ENCODE measurements around the gene AHNAK2.

Gene AHNAK2

DNA sequence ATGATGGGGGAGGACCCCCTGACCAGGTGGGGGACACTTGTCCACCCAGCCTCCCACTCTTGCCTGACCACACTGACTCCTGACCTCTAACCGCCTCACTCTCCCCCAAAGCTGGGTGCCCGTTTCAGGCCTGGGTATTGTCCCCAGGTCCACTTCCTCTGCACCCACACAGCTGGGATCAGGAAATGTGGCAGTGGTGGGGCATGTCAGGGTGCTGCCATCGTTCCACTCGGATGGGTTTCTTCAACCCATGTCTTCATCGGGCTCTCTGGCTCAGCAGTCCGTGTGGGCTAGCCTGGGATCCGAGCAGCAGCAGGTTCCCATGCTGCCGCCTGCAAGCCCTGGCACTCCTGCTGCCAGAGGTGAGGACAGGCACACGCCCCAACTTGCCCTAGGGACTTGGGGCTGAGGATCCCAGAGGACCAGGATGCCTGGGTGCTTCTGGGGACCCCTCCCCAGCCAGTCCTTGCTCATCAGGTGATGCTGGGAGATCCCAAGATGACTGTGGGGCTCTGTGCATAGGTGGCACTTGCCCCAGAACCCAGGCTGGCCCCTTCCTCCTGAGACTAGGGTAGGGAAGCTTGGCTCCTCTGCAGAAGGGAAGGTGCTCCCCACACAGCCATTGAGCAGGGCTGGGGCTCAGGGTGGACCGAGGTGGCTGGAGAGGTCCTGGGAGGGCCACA, 4.5 kb upstream of the AHNAK2 start:
- H3K4me1 ChIP-seq (ENCODE audit: control insufficient read depth in 1 of 2, insufficient read depth in 2 of 2, low read length in 2 of 2), result peaks cover 0 to 26% of the 10 kb centered on the region in 2 donors
- H3K9me3 ChIP-seq (ENCODE audit: control insufficient read depth in 1 of 2, low read length in 2 of 2), result no peaks in the 10 kb centered on the region
- no peaks in the 10 kb centered on the region for H3K36me3 ChIP-seq (ENCODE audit: control insufficient read depth in 1 of 2, insufficient read depth in 2 of 2, low read length in 2 of 2)
- no peak overlapping the region for H3K27ac ChIP-seq (ENCODE audit: low read length)
- no peaks in the 10 kb centered on the region for H3K27me3 ChIP-seq (ENCODE audit: low read depth, low read length)
- no peak overlapping the region for H3K4me3 ChIP-seq (ENCODE audit: low read depth in 1 of 2, low read length in 2 of 2)

DNA sequence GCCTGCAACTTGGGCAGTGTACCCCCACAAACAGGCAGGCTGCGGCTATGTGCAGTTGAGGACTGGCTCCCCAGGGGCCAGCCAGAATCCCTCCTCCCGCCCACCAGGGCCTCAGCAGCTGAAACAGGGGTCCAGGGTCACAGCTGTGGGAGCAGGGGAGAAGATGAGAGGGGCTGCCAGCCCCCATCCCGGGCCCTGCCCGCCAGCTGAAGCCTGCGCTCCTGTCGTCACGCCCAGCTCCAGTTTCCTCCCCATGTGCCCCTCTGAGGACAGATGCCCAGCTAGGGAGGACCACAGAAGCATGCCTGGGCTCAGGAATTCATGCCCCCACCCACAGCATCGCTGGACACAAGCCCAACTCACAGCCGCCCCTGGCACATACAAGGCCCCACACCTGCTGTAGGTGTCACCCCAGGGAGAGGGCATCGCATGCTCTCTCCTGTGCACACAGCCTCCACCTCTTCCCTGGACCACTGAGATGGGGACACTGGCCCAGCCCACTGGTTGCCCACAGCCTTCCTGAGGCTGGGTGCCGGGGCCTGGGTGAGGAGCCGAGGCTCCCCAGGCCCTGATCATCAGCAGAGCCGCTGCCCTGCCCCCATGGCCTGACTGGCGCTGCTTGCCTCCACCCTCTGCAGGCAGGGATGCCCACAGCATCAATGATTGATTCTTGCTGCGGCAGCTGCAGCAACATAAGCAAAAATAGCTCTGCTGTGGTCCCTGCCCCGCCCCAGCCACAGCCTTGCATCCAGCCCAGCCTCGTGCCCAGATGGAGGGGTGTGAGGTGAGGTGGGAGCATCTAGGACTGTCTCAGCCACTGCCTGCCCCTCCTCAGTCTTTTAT, 3.7 kb upstream of the AHNAK2 start:
- no peak overlapping the region for H3K4me3 ChIP-seq (ENCODE audit: low read depth in 1 of 2, low read length in 2 of 2)
- no peak overlapping the region for H3K27ac ChIP-seq (ENCODE audit: low read length)
- no peaks in the 10 kb centered on the region for H3K36me3 ChIP-seq (ENCODE audit: control insufficient read depth in 1 of 2, insufficient read depth in 2 of 2, low read length in 2 of 2)
- H3K9me3 ChIP-seq (ENCODE audit: control insufficient read depth in 1 of 2, low read length in 2 of 2), result no peaks in the 10 kb centered on the region
- H3K27me3 ChIP-seq (ENCODE audit: low read depth, low read length), result no peaks in the 10 kb centered on the region
- peaks cover 0 to 31% of the 10 kb centered on the region in 2 donors for H3K4me1 ChIP-seq (ENCODE audit: control insufficient read depth in 1 of 2, insufficient read depth in 2 of 2, low read length in 2 of 2)

DNA sequence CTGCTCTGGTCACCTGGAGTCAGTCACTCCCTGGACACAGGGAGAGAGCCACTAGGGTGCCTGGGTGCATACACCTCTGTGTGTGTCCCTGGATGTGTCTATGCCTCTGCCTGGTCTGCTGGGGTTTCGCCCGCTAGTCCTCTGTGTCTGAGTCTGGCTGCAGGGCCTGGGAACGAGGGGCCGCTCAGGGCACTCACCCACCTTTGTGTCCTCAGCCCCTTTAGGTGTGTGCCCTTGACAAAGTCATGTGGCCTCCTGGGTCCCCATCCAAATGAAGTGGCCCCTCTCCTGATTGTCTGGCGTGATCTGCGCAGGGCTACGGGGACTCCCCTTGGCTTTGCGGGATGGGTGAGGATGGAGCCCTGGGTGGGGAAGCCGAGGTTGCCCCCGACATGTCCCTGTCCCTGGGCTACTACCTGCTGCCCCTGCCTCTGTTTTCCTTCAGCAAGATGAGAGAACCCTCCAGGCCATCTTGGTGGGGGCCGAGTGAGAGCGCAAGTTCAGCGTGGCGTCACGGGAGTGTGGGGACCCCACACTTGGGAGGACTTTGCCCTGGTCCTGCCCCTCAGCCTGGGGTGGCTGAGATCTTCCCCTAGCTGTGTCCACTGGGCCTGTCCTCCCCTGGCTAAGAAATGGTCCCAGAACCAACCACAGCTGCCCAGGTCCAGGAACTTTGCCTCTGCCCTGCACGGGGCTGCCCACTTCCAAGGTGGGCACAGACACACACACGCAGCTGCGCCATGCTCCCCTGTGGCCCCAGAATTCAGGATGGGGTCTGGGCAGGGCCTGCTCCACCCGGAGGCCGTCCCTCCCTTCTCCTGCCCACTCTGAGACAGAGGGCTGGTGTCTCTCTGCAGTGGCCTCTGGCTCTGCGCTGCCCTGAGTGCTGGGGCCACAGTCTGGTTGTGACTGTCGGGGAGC, 2.7 kb upstream of the AHNAK2 start:
- Histone ChIP-seq H3K4me3 (ENCODE audit: low read depth in 1 of 2, low read length in 2 of 2) (no peak overlapping the region), H3K9me3 (ENCODE audit: control insufficient read depth in 1 of 2, low read length in 2 of 2) (no peaks in the 10 kb centered on the region), H3K27ac (ENCODE audit: low read length) (no peak overlapping the region), H3K27me3 (ENCODE audit: low read depth, low read length) (no peaks in the 10 kb centered on the region), H3K4me1 (ENCODE audit: control insufficient read depth in 1 of 2, insufficient read depth in 2 of 2, low read length in 2 of 2) (peaks cover 0 to 31% of the 10 kb centered on the region in 2 donors), H3K36me3 (ENCODE audit: control insufficient read depth in 1 of 2, insufficient read depth in 2 of 2, low read length in 2 of 2) (no peaks in the 10 kb centered on the region)

DNA sequence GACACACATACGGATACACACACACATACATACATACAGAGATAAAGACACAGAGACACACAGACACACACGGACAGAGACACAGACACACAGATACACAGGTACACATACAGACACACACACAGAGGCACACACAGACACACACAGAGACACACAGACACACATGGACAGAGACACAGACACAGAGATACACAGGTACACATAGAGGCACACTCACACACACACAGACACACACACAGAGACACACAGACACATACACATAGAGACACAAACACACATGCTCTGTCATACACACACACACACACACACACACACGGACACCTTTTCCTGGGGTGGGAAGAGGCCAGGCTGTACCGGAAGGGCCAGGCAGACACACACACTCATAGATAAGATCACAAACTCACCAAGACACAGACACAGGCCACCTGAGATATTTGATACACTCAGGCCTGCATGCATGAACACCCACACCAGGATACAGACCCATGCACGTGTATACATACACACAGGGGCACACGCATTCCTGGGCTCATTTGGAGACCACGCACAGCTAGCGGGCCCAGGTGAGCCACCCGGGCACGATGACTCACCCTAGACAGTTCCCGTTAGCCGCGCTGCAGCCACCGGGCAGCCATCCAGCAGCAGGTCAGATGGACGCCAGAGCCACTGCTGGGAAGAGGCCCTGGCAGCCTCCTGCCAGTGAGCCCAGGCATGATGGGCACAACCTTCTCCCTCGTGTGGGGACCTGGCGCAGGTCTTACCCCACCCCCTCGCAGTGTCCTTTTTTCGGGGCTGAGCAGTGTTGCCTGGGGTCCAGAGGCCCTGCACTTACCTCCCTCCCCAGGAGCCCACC, 1.8 kb upstream of the AHNAK2 start:
- H3K36me3 ChIP-seq (ENCODE audit: control insufficient read depth in 1 of 2, insufficient read depth in 2 of 2, low read length in 2 of 2), result no peaks in the 10 kb centered on the region
- peaks cover 6 to 40% of the 10 kb centered on the region in 2 donors for H3K4me1 ChIP-seq (ENCODE audit: control insufficient read depth in 1 of 2, insufficient read depth in 2 of 2, low read length in 2 of 2)
- no peak overlapping the region for H3K27ac ChIP-seq (ENCODE audit: low read length)
- no peaks in the 10 kb centered on the region for H3K9me3 ChIP-seq (ENCODE audit: control insufficient read depth in 1 of 2, low read length in 2 of 2)
- no peaks in the 10 kb centered on the region for H3K27me3 ChIP-seq (ENCODE audit: low read depth, low read length)
- H3K4me3 ChIP-seq (ENCODE audit: low read depth in 1 of 2, low read length in 2 of 2), result no peak overlapping the region

DNA sequence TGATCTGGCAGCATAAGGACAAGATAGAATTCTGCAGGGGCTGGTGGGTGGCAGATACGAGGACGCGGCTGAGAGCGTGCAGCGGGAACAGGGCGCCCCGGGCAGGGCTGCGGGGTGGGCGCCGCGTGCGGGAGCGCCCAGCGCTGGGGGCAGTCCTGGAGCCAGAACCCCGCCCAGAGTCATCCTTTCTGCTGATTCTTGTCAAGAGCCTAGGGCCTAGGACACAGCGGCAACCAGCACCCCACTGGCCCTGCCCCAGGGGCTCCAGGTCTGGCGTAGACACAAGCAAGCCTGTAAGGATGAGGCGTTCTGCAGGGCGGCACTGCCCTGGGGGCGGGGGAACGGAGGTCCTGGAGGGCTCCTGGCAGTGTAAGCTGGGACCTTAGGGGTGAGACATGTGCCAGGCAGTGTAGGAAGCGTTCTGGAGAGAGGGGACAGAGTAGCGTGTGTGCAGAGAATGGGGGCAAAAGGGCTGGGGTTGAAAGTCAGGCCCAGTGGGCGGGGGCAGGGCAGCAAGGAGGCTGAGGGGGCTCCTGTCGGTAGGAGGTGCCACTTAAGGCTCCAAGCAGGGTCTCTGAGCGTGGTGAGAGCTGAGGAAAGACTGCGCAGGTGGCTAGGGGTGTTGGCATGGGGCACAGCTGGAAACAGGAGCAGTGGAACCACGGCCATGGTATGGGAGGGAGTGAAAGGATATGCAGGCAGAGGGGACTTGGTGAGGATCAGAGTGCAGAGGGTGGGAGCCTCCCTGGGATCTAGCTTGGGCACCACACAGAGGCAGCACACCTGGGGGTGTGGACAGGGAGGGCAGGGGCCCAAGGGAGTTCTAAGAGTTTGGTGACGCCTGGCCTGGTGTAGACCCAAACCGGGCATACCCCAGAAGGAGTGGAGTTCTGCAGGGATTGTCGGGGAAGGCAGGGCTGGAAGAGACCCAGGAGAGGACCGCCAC, 845 bp upstream of the AHNAK2 start:
- Histone ChIP-seq H3K27ac (ENCODE audit: low read length) (no peak overlapping the region), H3K4me1 (ENCODE audit: control insufficient read depth in 1 of 2, insufficient read depth in 2 of 2, low read length in 2 of 2) (peaks cover 12 to 49% of the 10 kb centered on the region in 2 donors), H3K9me3 (ENCODE audit: control insufficient read depth in 1 of 2, low read length in 2 of 2) (no peaks in the 10 kb centered on the region), H3K27me3 (ENCODE audit: low read depth, low read length) (no peaks in the 10 kb centered on the region), H3K36me3 (ENCODE audit: control insufficient read depth in 1 of 2, insufficient read depth in 2 of 2, low read length in 2 of 2) (no peaks in the 10 kb centered on the region), H3K4me3 (ENCODE audit: low read depth in 1 of 2, low read length in 2 of 2) (peak overlapping the region in 1 of 2 donors; percentile 44)

DNA sequence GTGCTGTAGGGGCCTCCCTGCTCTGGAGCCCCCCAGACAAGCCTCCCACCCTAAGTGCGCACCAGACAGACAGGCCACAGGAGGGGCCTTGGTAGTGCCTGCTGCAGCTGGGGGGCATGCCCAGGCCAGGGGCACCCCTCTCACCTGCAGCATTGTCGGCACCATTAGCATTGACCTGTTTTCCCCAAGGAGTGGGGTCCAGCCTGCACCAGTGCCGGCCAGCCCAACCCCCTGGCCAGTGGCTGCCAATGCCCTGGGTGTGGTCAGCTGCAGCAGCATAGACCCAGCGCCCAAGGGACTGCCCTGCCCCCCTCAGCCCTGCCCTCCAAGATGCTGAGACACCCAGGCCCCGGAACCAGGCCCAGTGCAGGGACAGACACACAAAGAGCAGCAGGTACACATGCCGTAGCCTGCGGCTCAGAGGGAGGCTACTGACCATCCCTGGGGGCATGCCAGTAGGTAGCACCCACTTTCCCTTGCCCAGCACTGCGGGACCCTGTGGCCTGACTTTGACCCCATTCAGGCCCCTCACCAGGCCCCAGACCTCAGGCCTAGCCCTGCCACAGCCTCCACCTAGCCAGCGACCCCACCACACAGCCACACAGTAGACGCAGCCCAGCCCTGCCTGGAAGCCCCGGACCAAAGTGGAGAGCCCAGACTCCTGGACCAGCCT, 1.0 kb downstream of the AHNAK2 start:
- H3K27ac ChIP-seq (ENCODE audit: low read length), result no peak overlapping the region

DNA sequence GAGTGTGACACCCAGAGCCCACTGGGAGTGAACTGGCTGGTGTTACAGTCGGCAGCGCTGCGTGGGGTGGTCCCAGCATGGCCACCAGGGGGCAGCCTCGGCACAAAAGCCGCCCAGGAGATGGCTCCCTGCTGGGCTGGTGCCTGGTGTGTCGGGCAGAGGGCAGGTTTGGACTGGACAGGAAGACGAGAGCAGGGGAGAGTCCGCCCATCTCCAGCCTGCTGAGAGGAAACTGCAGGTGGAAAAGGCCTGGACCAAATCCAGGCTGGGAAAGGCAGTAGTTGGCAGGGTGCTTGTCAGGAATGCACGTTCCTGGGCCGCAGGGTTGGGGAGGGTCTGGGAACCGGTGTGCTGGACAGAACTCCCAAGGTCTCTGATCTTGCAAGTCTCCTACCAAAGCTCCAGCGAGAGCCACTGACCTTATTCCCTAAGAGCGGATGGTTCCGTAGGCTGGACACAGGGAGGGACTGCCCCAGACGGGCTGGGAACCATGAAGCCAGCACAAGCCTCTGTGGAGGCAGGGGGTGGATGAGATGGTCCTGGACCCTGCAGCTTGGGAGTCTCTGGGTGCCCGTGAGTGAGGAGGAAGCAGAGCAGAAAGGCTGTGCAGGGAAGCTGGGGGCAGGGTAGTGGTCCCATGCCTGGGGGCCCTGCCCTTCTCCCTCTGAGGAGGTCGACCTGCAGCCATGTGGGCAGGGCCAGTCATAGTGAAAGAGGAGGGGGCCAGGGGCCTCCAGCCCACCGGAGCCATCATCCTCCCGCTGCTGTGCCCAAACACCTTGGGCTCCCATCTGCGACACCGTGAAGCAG, 1.8 kb downstream of the AHNAK2 start:
- peak overlapping the region in 1 of 2 donors; percentile 31 for H3K4me3 ChIP-seq (ENCODE audit: low read depth in 1 of 2, low read length in 2 of 2)
- H3K27ac ChIP-seq (ENCODE audit: low read length), result no peak overlapping the region
- no peaks in the 10 kb centered on the region for H3K27me3 ChIP-seq (ENCODE audit: low read depth, low read length)
- H3K4me1 ChIP-seq (ENCODE audit: control insufficient read depth in 1 of 2, insufficient read depth in 2 of 2, low read length in 2 of 2), result peaks cover 24 to 74% of the 10 kb centered on the region in 2 donors
- H3K36me3 ChIP-seq (ENCODE audit: control insufficient read depth in 1 of 2, insufficient read depth in 2 of 2, low read length in 2 of 2), result no peaks in the 10 kb centered on the region
- no peaks in the 10 kb centered on the region for H3K9me3 ChIP-seq (ENCODE audit: control insufficient read depth in 1 of 2, low read length in 2 of 2)

More for the DNA sequence above, 1.0 kb downstream of the AHNAK2 start:
- H3K36me3 ChIP-seq (ENCODE audit: control insufficient read depth in 1 of 2, insufficient read depth in 2 of 2, low read length in 2 of 2), result no peaks in the 10 kb centered on the region
- no peaks in the 10 kb centered on the region for H3K9me3 ChIP-seq (ENCODE audit: control insufficient read depth in 1 of 2, low read length in 2 of 2)
- no peaks in the 10 kb centered on the region for H3K27me3 ChIP-seq (ENCODE audit: low read depth, low read length)
- H3K4me1 ChIP-seq (ENCODE audit: control insufficient read depth in 1 of 2, insufficient read depth in 2 of 2, low read length in 2 of 2), result peaks cover 20 to 66% of the 10 kb centered on the region in 2 donors
- peak overlapping the region; percentile 52 to 72 for H3K4me3 ChIP-seq (ENCODE audit: low read depth in 1 of 2, low read length in 2 of 2)

DNA sequence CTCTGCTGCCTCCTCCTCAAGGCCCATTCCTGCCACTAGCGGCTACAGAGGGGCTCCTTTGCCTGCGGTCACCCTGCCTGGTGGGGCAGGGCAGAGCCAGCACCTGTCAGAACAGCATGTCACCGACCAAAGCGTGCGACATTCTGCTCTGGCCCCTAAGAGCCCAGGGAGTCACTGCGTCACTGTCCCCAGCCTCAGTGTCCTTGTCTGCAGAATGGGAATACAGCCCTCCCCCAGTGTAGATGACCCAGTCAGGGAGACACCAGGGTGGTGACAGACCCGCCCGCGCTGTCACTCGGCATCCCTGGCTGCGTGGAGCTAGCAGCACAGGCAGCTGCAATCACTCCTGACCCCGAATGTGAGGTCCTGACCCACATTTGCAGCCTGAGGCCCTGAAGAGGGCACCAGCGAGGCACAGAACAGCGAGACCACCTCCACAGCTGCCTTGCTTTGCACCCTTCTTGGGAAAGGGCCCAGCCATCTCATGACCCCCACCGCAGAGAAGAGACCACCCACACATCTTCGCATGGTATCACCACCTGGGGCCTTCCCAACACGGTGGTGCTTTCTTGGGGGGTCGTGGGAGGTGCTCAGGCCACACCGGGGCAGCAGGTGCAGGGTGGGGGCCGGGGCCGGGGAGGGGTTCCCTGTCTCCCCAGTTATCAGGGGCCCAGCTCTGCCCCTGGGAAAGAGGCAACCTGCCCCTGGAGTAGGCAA, 2.5 kb downstream of the AHNAK2 start:
- H3K27ac ChIP-seq (ENCODE audit: low read length), result no peak overlapping the region
- no peaks in the 10 kb centered on the region for H3K27me3 ChIP-seq (ENCODE audit: low read depth, low read length)
- no peak overlapping the region for H3K4me3 ChIP-seq (ENCODE audit: low read depth in 1 of 2, low read length in 2 of 2)
- H3K9me3 ChIP-seq (ENCODE audit: control insufficient read depth in 1 of 2, low read length in 2 of 2), result no peaks in the 10 kb centered on the region
- peaks cover 24 to 81% of the 10 kb centered on the region in 2 donors for H3K4me1 ChIP-seq (ENCODE audit: control insufficient read depth in 1 of 2, insufficient read depth in 2 of 2, low read length in 2 of 2)
- H3K36me3 ChIP-seq (ENCODE audit: control insufficient read depth in 1 of 2, insufficient read depth in 2 of 2, low read length in 2 of 2), result no peaks in the 10 kb centered on the region

Measured in muscle layer of duodenum (tissue), 2 donors.